NCI-H446 treated with DMSO at 0.1 percent for 48 hours (cell line): Measurements from ENCODE around the gene CD300LD.
"Not testable (repeated sequence)": the region's sequence is repeated elsewhere in the genome, so short reads cannot be mapped to it uniquely, and the experiment has no call there.

ENCODE experiments used
- DNase-seq: peaks from one replicate; lab custom pipeline; 2025; lab: John Stamatoyannopoulos, UW

Gene CD300LD

GRCh38 chr17:74571621-74572270, 20.3 kb downstream of the CD300LD start:
- no peak for DNase-seq

- peak; percentile 1 for DNase-seq
Observed at GRCh38 chr17:74569020-74570003, 22.8 kb downstream of the CD300LD start.

GRCh38 chr17:74568106-74568873, 23.8 kb downstream of the CD300LD start:
- DNase-seq: no peak

GRCh38 chr17:74567397-74567796, 24.7 kb downstream of the CD300LD start, which contains the start of gene CD300H:
TSS of gene CD300H (minus strand) at chr17:74567509.
- no peak for DNase-seq

GRCh38 chr17:74566132-74566753, 25.8 kb downstream of the CD300LD start:
- peak; percentile 3 for DNase-seq

GRCh38 chr17:74565126-74565525, 27.0 kb downstream of the CD300LD start:
- DNase-seq: no peak

GRCh38 chr17:74563358-74563757, 28.7 kb downstream of the CD300LD start:
- DNase-seq: no peak

GRCh38 chr17:74561586-74561985, 30.5 kb downstream of the CD300LD start:
- no peak for DNase-seq

- no peak for DNase-seq
Observed at GRCh38 chr17:74558882-74559519, 33.1 kb downstream of the CD300LD start.

- not testable (repeated sequence) for DNase-seq
Observed at GRCh38 chr17:74558402-74558801, 33.7 kb downstream of the CD300LD start.

GRCh38 chr17:74555427-74555940, 36.6 kb downstream of the CD300LD start:
- no peak for DNase-seq

- no peak for DNase-seq
Observed at GRCh38 chr17:74554909-74555308, 37.2 kb downstream of the CD300LD start.

- DNase-seq: no peak
Observed at GRCh38 chr17:74552037-74552436, 40.0 kb downstream of the CD300LD start.

- DNase-seq: no peak
Observed at GRCh38 chr17:74550602-74551001, 41.5 kb downstream of the CD300LD start.

GRCh38 chr17:74549343-74549742, 42.7 kb downstream of the CD300LD start:
- DNase-seq: no peak

GRCh38 chr17:74547736-74548135, 44.3 kb downstream of the CD300LD start:
- DNase-seq: no peak

GRCh38 chr17:74547264-74547663, 44.8 kb downstream of the CD300LD start:
- no peak for DNase-seq

GRCh38 chr17:74546586-74546985, 45.5 kb downstream of the CD300LD start:
- no peak for DNase-seq

GRCh38 chr17:74545843-74546230, 46.2 kb downstream of the CD300LD start, which contains the start of gene CD300C:
TSS of gene CD300C (minus strand) at chr17:74546115. CDS start at chr17:74545782, 333 bp downstream.
- DNase-seq: no peak

GRCh38 chr17:74544991-74545842, 46.9 kb downstream of the CD300LD start:
- DNase-seq: no peak
